HG03280 (cell line): ENCODE measurements around the gene ACSS1.

Experiments used
- ATAC-seq: cut with Tn5 transposase; IDR thresholded peaks from one replicate; pipeline ENCODE4 v1.9.1; 2021; ENCODE audit warnings: mild to moderate bottlenecking, moderate library complexity; ENCODE audit not compliant: unreplicated experiment

ACSS1 gene

DNA sequence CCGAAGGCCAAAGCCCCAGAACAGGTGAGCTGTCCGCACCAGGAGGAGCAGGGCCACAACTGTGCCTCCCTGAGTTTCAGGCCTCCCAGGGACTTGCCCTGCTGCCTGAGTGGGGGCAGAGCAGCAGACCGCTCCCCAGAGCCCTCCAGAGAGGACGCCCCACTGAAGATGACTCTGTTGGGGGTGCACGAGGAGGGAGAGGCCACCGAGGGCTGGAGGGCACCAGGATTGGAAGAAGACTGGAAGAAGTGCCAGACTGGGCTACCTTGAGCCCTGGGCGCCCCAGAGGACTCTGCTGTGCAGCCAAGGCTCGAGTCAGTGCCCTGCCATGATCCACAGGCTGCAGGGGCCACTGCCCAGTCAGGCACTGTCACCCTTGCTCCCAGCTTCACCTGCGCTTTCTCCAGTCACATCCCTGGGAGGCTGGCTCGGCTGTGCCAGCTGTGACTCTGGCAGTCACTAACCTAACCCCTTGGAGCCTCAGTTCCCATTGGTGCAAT is 97.6 kb downstream of the ACSS1 start:
- no peak for ATAC-seq

DNA sequence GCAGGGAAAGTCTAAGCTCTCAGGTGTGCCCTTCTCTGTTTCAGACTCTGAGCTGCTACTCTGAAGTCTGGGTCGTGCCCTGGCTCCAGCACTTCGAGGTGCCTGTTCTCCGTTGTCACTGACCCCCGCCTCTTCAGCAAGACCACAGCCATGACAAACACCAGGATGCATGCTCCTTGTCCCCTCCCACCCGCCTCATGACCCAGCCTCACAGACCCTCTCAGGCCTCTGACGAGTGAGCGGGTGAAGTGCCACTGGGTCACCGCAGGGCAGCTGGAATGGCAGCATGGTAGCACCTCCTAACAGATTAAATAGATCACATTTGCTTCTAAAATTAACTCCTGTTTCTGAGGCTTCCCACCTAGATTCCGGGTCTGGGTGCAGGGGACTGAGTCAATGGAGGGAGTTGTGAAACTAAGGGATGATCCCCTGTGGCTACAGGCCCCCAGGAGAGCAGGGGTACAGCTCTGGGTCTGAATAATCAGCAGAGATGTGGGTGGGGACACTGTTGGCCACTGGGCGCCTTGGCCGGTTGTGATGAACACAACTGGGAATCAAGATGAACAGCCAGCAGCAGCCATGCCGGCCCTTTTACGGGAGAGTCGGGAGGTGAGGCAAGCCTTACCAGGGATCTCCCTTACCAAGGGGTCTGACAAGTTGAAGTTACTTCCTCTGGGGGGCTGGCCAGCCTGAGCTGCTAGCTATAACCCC is 98.2 kb downstream of the ACSS1 start:
- ATAC-seq: no peak

DNA sequence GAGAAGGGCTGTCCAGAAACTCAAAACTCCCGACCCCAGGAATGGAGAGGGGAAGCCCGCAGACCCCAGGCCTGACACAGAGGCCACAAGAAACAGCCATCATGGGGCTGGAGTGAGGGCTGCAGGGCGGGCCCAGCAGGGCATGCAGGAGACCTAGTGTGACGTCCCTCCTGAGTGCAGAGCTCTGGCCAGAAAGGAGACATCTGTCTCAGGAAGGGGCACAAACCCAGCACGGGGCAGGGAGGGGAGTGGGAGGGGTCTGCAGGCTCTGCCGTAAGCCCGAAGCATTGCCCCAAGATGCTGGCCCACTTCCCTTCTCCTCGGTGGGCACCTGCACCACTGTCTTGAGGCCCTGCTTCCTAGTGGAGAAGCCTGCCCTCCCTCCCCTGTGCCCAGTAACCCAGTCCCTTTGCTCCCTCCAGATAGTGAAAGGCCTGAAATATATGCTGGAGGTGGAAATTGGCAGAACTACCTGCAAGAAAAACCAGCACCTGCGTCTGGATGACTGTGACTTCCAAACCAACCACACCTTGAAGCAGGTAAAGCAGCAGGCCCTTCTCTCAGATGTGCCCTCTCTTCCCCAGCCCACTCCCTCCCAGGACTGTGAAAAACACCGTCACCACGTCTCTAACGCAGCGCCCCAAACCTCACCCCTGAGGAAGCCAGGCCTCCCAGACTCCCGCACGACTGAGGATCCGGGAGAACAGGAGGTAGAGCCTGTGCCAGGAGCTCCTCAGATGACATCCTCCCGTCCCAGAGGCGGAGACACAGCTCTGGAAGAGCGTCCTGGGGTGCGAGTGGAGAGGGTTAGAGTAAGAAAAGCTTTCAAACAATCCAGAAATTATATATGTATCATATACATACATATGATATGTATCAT is 99.2 kb downstream of the ACSS1 start:
- ATAC-seq: no peak

DNA sequence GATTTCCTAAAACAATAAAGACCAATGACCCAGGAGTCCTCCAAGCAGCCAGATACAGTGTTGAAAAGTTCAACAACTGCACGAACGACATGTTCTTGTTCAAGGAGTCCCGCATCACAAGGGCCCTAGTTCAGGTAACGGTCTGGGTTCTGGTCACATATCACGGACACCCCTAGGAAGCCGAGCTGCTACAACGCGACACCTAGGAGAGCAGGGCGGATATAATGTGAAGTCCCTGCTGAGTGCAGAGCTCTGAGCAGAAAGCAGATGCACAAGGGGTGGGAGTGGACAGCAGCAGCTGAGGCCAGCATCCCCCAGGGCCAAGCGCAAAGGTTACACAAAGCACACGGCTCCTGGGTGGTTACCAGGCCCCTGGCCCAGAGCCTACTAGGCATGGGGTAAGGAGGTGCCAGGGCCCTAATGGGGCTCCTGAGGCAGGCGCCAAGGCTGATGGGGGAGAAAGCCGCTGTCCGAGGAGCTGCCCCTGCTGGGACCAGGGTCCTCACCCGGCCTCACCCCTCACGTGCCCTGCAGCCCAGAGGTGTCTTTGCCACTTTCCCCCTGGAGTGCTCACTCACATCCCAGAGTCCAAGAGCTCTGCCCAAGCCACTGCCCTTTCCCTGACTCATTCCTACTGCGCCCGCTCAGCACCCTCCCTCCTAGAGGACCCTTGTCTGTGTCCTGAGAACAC is 100.5 kb downstream of the ACSS1 start:
- ATAC-seq: no peak
